GM04503 (cell line): ENCODE results near the gene SPC25.

ENCODE experiments used
- DNase-seq: peaks from one replicate; pipeline ENCODE4 v3.0.0-alpha.2; 2012; ENCODE audit warnings: low read depth

SPC25 gene

DNA sequence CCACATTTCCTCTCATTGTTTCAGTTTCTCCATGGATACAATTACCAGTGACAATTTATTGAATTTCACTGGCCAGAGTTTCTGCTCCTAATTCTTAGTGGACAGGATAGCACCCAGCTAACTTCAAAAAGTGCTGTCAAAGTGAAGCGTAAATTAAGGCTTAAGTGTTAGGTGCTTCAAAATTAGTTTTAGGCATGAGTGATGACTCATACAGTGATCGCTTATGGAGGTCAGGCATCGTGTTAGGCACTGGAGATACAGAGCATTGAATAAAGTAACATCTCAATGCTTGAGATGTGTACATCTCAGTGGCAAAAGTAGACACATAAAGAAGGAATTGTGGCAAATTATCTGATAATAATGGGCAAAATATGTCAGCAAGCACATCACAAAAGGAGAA lies 47.0 kb downstream of the SPC25 start:
- DNase-seq: no peak

DNA sequence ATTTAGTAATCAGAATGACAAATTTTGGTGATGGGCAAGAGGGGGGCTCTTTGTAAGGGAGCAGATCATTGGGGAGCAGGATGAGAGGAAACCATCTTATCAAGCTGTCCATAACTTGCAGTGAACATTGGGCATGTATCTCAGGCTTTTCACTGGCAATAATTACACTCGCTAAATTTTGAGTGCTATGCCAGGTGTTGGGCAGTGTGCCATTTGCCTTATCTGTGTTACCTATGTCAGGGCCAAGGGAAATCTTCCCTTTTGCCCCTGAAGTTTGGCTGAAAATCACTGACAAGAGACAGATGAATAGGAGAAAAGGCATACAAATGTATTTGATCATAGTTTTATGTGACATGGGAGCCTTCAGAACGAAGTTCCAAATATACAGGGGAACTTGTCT lies 48.8 kb downstream of the SPC25 start:
- DNase-seq: no peak

DNA sequence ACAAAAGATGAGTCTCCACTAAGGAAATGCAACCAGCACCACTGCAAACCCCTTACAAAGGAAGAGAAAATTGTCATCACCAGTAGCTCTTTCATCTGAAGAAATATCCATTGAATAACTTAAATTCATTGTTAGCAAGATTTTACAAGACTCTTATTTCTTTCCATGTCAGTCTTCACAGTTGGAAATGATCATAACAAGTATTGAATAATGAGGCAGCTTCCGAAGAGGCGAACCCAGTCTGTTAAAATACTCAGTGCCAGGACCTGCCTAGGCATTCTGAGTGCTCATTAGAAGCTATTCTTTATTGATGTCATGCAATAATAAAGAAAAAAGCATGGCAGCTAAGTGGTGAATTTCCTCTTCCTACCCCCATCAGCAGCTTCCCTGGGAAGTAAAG lies 54.3 kb downstream of the SPC25 start:
- DNase-seq: no peak

DNA sequence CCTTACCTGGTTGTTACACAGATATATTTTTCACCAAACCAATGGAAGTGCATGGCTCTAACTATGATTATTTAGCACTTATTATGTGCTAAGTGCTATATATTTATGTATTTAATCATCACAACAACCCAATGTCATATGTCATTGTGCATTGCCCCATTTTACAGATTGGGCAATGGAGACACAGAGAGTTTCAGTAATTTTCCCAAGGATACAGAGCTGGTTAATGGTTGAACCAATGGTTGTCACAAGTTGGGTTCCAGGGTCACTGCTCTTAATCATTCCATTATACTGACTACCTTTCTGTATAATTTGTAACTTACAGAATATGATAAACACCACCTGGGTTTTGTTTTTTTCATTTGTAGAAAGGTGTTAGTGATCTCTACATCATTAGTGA lies 58.6 kb downstream of the SPC25 start:
- DNase-seq: no peak

DNA sequence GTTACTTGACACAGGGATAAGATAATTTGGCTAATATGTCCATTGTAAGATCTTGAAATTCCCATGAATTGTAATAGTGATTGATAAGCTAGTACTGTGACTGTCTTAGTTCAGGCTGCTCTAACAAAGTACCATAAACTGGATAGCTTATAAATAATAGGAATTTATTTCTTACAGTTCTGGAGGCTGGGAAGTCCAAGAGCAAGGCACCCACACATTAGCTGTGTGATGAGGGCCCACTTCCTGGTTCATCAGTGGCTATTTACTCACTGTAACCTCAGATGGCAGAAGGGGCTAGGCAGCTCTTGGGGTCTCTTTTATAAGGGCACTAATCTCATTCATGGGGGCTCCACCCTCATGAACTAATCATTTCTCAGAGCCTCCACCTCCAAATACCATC lies 59.3 kb downstream of the SPC25 start:
- no peak for DNase-seq

DNA sequence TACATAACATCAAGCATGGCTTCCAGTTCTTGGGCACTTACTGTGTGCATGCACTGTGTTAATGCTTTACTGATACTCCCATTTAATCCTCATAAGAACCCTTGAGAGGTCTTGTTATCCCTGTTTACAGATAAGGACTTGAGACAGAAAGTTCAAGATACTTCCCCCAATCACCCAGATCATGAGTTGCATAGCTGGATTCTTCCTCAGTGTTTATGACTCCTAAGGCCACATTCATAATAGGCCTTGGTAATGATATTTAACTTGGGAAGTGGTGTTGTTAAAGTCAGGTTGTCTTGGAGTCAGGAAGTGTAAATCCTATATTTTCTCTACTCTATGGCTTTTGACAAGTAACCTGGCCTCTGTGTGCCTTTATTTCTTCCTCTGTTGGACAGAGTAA lies 65.1 kb downstream of the SPC25 start:
- no peak for DNase-seq

DNA sequence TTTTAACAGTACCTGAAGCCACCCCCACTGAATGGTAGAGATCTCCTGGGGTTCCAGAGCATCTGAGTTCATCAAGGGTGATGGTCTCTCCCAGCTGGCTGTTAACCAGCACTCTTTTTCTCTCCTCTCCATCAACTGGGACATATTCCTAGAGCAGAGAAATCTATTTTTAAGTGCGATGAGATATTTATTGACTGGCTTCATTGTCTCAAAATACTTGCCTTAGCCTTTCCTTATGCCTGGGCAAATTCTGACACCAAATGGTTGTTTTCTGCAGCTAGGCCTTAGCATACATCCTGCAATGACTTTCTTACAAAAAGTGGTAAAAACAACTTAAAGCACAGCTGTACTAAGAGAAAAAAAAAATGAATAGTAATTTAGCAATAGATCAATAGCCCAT lies 68.2 kb downstream of the SPC25 start:
- DNase-seq: no peak

DNA sequence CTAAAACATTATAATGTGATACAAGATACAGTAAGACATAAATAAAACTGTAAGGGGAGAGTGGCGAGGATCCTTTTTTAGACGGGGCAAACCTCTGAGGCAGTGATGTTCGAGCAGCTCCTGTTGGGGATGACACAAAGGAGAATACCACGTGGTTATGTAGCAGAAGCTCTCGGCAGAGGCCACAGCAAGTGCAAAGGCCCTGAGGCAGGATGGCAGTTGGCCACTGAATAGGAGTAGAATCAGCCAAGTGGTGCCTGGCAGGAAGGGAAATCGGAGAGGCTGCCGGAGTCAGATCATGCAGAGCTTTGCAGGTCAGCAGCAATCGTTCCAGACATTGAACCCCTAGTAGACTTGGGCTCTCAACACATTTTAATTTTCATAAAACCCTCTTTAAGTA lies 68.7 kb downstream of the SPC25 start:
- DNase-seq: no peak
